Measurements from ENCODE around the gene MAST4. TPM values are rescaled to one million over a fixed set of nuclear protein-coding genes. Genes with fewer than 3 reads are reported as not detected.
"Not testable (repeated sequence)": the region's sequence is repeated elsewhere in the genome, so short reads cannot be mapped to it uniquely, and the experiment has no call there.

MAST4 gene
- total RNA-seq, 2 donors from 2014 or later = 41.1 to 64.8 TPM

DNA sequence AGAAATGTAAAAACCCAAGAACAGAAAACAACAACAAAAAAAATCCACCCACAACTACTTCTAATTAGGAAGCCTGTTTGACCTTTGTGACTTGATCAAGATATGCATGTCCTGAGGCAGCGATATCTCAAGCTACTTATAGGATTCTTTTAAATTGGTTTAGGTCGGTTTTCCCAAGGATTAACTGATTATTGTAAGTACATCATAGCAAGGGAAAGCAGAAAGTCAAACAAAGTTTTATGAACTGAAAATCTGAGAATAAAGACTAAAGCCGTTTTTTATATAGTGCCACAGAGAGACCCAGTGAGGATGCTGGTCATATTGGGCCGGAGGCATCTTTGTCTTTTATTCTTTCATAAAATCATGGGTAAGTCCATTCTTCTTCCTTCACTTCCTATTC, 528.4 kb downstream of the MAST4 start:
- no peak for DNase-seq
- ATAC-seq = no peak
- intact Hi-C loops (cut with DNase I) = no loop called here

DNA sequence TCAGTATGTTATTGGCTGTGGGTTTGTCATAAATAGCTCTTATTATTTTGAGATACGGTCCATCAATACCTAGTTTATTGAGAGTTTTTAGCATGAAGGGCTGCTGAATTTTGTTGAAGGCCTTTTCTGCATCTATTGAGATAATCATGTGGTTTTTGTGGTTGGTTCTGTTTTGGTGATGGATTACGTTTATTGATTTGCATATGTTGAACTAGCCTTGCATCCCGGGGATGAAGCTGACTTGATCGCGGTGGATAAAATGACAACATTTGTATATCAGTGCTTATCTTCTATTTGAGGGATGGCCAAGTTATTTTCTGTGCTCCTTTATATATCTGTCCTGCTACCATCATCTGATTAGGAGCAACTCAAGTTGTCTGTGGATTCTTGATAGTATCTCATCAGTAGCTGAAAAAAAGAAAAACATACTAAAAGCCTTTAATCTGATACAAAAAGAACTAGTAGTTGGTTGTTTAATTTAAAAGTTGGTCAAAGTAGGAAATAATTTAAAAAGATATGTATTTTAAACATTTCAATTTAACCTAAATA, 531.2 kb downstream of the MAST4 start:
- DNase-seq; intact Hi-C loops (cut with DNase I); ATAC-seq: not testable (repeated sequence)

GRCh38 chr5:67129768-67130167, 533.6 kb downstream of the MAST4 start:
- DNase-seq (no peak), ATAC-seq (no peak)
- intact Hi-C loops (cut with DNase I) = no loop called here

DNA sequence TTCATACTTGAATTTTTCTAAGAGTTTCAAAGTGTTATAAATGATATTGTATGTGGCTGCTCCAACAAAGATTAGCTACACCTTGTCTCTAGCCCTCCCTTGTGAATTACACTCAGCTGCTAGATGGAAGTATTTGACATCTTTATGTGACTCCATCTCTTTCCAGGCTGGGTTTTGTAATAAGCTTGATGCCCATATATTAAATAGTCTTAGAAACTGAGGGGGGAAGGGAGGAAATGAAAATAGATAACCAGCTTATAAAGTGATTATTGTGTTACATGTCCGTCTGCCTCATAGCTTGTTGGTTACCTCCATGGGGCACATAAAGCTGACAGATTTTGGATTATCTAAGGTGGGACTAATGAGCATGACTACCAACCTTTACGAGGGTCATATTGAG, 537.0 kb downstream of the MAST4 start:
- intact Hi-C loops (cut with DNase I) = no loop called here
- ATAC-seq = no peak
- DNase-seq = no peak

DNA sequence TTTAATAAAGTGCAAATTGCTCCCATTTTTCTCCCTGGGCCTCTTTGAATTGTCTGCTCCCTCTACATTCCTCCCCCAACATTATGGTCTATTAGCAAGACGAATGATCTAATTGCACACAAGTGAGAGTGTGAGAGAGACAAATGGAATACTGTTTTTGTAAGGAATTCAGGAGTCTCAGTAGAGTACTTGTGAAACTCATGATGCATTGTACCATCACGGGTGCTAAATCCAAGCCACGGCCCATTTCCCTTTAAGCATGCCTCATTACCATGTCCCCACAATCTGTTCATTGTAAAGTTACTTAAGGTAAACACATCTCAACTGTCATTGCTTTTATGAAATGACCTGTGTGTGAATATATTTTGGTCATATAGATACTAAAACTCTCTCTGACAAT, 537.6 kb downstream of the MAST4 start:
- intact Hi-C loops (cut with DNase I) = no loop called here
- ATAC-seq (no peak), DNase-seq (no peak)

- ATAC-seq = no peak
These were observed 539.3 kb downstream of the MAST4 start for GRCh38 chr5:67135381-67135984.

DNA sequence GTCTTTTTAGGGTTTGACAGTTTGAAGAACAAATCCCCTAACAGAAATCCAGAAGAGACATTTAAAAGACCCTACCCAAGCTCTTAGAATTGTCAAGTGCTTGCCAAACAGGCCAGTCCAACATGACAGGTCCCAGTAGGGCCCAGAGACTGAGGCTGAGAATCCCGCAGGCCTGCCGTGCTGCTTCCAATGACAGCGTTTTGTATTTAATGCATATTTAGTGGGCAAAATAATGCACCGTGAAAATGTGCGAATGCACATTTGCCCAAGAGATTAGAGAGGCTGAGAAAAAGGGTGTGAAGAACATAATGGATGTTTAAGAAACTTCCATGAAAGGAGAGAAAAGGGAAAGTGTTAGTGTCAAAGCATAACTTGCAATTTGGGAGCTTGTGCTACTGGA, 542.8 kb downstream of the MAST4 start:
- intact Hi-C loops (cut with DNase I) = no loop called here
- ATAC-seq = no peak
- no peak for DNase-seq

More at GRCh38 chr5:67135381-67135984, 539.3 kb downstream of the MAST4 start:
- intact Hi-C loops (cut with DNase I) = no loop called here
- DNase-seq = no peak

DNA sequence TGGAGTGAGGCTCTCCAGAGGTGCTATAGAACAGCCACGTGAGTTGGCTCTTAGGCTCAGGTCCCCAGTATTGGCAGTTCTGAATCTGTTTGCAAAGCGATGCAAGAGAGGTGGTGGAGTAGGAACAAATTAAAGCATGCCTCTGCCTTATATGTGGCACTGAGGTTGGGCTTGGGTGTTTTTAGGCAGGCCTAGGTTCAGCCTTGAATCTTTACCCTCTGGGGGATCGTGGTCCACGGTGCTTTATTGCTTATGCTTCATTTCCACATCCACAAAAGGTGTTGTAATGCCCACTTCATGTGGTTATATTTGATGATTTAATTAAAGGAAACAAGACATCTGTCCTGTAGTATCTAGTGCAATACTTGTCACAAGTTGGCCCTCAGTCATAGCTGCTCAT, 544.2 kb downstream of the MAST4 start:
- ATAC-seq (no peak), DNase-seq (no peak)
- intact Hi-C loops (cut with DNase I) = no loop called here

DNA sequence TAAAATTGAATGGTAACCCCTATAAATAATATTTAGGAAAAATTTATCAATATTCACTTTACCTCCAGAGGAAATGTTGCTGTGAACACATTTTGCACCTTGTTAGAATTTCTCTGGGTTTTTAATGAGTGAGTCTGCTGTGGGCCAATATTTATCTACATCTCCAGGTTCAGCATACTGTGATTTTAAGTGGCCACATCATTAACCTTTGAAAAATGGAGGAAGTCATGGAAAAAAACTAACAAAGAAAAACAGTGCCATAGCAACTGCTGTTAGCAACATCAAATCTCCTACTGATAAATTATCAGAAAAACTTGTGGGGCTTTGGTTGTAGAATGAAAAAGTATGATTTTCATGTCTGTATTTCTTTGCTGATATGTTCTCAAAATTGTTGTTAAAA, 545.5 kb downstream of the MAST4 start:
- intact Hi-C loops (cut with DNase I) = no loop called here
- no peak for ATAC-seq

DNA sequence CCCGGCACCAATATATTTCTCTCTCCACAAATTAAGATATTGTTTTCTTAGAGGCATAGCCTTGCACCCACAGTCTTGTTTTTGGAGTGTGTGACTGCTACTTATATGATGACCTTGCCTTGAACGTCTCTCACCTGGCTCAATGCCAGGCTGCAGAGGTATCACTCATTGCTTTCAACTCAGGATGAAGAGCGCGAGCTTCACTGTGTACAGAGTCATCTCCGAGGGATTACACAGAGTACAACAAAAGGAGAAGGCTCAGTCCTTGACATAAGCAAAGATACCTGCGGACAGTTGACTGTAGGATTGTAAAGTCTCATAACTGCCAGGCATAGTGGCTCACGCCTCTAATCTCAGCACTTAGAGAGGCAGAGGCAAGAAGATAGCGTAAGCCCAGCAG, 546.6 kb downstream of the MAST4 start:
- intact Hi-C loops (cut with DNase I) = no loop called here
- peak in 1 of 2 donors; percentile 60 for ATAC-seq
- DNase-seq = no peak

More for the DNA sequence above, 545.5 kb downstream of the MAST4 start:
- no peak for DNase-seq

DNA sequence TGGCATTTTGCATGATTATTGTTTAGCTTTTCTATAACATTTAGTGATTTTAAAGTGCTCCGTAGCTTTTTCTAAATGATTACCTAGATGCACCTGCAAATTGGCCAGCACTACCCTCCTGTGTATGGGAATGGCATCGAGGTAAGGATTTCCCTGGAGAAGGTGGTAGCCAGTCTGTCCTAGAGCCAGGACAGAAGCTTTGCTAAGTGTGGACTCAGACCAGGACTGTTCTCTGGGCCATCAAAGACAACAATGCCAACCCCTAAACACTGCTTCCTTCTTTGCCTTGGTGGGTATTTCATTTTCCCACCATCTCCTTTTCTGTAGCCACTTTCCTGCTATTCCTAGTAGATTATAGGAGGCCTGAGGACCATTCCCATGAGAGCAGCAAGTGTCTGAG, 547.4 kb downstream of the MAST4 start:
- ATAC-seq (no peak), DNase-seq (no peak)
- intact Hi-C loops (cut with DNase I) = no loop called here

DNA sequence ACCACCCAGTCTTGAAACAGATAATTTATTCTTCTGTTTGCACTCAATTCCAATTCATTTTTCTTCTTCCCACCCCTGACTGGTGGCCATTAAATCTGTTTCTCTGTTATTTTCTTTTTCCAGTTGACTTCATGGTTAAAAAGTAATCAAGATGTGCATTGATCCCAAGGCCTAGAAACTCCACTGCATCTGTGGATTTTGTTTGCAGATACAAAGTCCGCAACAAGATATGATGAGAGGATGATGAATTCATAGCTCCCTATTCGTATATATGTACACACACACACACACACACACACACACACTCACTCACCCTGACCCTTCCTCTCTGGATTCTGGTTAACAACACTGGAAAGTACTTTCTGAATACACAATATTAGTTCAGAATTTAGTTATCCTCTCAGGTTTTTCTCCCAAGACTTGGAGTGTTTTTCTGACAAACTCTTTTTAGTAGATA, 548.0 kb downstream of the MAST4 start:
- ATAC-seq = no peak
- no peak for DNase-seq
- intact Hi-C loops (cut with DNase I) = no loop called here

GRCh38 chr5:67146574-67146973, 550.4 kb downstream of the MAST4 start:
- intact Hi-C loops (cut with DNase I) = loop anchor here in 1 of 2 donors (5.0 kb wide), 1 partner anchor 154 kb away; no protein-coding TSS in a partner anchor
- DNase-seq = no peak
- no peak for ATAC-seq

GRCh38 chr5:67146981-67147380, 550.8 kb downstream of the MAST4 start:
- DNase-seq = no peak

GRCh38 chr5:67147760-67148159, 551.6 kb downstream of the MAST4 start:
- DNase-seq (no peak), ATAC-seq (no peak)
- intact Hi-C loops (cut with DNase I) = loop anchor here in 1 of 2 donors (5.0 kb wide), 1 partner anchor 155 kb away; no protein-coding TSS in a partner anchor

More at GRCh38 chr5:67146981-67147380, 550.8 kb downstream of the MAST4 start:
- intact Hi-C loops (cut with DNase I) = loop anchor here in 1 of 2 donors (5.0 kb wide), 1 partner anchor 155 kb away; no protein-coding TSS in a partner anchor
- no peak for ATAC-seq

DNA sequence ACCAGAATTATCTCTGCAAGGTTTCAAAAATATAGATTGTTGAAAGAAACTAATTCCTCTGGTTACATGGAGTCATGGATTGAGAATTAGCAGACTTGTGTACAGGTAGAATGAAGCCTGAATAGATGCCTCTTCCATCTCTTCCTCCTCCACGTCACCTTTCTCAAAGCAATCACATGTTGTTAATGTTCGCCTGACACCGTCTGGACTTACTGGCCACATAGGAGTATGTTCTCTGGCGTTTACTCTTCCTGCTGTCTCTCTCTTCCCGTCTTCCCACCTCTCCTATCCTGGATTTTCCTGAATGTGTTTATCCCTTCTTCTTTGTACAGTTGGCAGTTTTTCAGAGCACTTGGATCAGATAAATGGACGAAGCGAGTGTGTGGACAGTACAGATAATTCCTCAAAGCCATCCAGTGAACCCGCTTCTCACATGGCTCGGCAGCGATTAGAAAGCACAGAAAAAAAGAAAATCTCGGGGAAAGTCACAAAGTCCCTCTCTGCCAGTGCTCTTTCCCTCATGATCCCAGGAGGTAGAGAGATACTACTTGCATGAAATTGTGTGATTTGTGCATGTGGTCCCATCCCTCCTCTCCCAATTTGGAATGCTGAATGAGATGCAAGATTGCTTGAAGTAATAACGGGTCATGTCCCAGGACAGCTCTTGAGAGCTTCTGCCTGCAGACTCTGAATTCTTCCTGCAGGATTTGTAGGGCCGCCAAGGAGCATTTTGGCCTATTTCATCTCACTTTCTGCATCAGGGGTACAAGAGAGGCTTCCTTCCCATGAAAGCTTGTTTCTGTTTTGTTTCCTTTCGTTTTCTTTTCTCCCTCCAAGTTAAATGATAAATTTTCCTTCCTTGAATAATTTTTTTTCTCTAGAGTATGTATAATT, 553.1 kb downstream of the MAST4 start:
- ATAC-seq (peak; percentile 10 to 30), DNase-seq (no peak)
- intact Hi-C loops (cut with DNase I) = loop anchor here in 1 of 2 donors (5.0 kb wide), 1 partner anchor 157 kb away; no protein-coding TSS in a partner anchor

GRCh38 chr5:67149951-67150523, 553.8 kb downstream of the MAST4 start:
- intact Hi-C loops (cut with DNase I) = loop anchor here (5.0 to 10.0 kb wide), 2 partner anchors 158 to 335 kb away; no protein-coding TSS in a partner anchor
- ATAC-seq (no peak), DNase-seq (no peak)

DNA sequence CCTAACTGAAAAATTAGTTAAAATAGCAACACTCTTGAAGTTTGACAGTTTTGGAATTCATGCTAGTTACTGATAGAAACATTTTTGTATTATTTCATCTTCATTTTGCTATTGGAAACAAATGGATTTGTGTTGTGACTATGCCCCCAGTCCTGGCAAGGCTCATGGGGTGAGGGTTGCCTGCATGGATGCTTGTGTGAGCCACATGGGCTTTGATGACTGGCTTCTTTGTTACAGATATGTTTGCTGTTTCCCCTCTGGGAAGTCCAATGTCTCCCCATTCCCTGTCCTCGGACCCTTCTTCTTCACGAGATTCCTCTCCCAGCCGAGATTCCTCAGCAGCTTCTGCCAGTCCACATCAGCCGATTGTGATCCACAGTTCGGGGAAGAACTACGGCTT, 556.2 kb downstream of the MAST4 start:
- ATAC-seq (no peak), DNase-seq (no peak)
- intact Hi-C loops (cut with DNase I) = loop anchor here in 1 of 2 donors (10.0 kb wide), 1 partner anchor 338 kb away; no protein-coding TSS in a partner anchor

DNA sequence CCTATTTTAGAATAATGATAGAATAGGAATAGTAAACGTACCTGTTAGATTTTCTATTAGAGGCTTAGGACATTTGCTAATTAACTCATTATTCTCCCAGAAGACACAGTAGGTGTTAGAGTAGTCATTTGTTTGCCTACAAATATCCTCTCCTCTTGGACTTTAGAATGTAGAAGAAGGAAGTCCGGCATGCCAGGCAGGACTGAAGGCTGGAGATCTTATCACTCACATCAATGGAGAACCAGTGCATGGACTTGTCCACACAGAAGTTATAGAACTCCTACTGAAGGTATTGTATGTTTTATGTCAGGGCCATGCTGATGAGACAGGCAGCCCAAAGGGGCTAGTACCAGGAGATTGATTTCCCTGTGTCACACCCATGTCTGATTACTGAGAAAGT, 557.1 kb downstream of the MAST4 start:
- ATAC-seq (no peak), DNase-seq (no peak)
- intact Hi-C loops (cut with DNase I) = loop anchor here in 1 of 2 donors (10.0 kb wide), 1 partner anchor 338 kb away; no protein-coding TSS in a partner anchor

Data from left cardiac atrium (tissue), 4 donors.